Measurements from ENCODE around the gene HECTD4. TPM values are rescaled to one million over a fixed set of nuclear protein-coding genes. Genes with fewer than 3 reads are reported as not detected.

The HECTD4 gene
- total RNA-seq, 2 experiments from 2014 or later = 34.5 to 62.4 TPM

- no peak overlapping the region for H3K4me2 ChIP-seq (ENCODE audit: low read length)
- intact Hi-C loops (cut with micrococcal nuclease; ENCODE audit: unreplicated experiment) = no loop called here
- H2AFZ ChIP-seq (ENCODE audit: low read length) = no peak overlapping the region
- no peaks in the 10 kb centered on the region for H3K9me2 ChIP-seq (ENCODE audit: insufficient read depth, low read length)
- TF ChIP-seq CTCF (conservative IDR thresholded peaks at IDR 0.05; ENCODE audit: low read length) (no peak), EZH2phosphoT487 (IDR thresholded peaks at IDR 0.05; ENCODE audit: borderline replicate concordance, low read depth, low read length) (no peak)
- BruUV-seq (replicated peaks) = no TSS peak
- H3K79me2 ChIP-seq (ENCODE audit: insufficient read depth, low read depth, low read length) = no peaks in the 10 kb centered on the region
- H3K36me3 ChIP-seq (ENCODE audit: insufficient read depth, low read length) = peaks cover 51% of the 10 kb centered on the region
- ChIA-PET POLR2A (no interaction called here), CTCF (ENCODE audit: unreplicated experiment) (no interaction called here)
- no peaks in the 10 kb centered on the region for H4K20me1 ChIP-seq (ENCODE audit: insufficient read depth, low read length)
- H3K4me3 ChIP-seq (ENCODE audit: low read depth, low read length, poor library complexity, severe bottlenecking) = no peak overlapping the region
- no peak for DNase-seq (ENCODE audit: low spot score)
- no peak overlapping the region for H3K27ac ChIP-seq (ENCODE audit: low read depth, low read length, poor library complexity, severe bottlenecking)
- H3K4me1 ChIP-seq (ENCODE audit: insufficient read depth, low read length, poor library complexity, severe bottlenecking) = no peaks in the 10 kb centered on the region
- H3K9me3 ChIP-seq (ENCODE audit: low read length) = no peaks in the 10 kb centered on the region
These were observed 175.3 kb downstream of the HECTD4 start for GRCh38 chr12:112206944-112207343.

GRCh38 chr12:112199136-112199535 is 183.1 kb downstream of the HECTD4 start:
- H3K27ac ChIP-seq (ENCODE audit: low read depth, low read length, poor library complexity, severe bottlenecking) = no peak overlapping the region
- TF ChIP-seq EZH2phosphoT487 (IDR thresholded peaks at IDR 0.05; ENCODE audit: borderline replicate concordance, low read depth, low read length) (no peak), CTCF (conservative IDR thresholded peaks at IDR 0.05; ENCODE audit: low read length) (no peak)
- H3K79me2 ChIP-seq (ENCODE audit: insufficient read depth, low read depth, low read length) = no peaks in the 10 kb centered on the region
- no peaks in the 10 kb centered on the region for H3K9me3 ChIP-seq (ENCODE audit: low read length)
- intact Hi-C loops (cut with micrococcal nuclease; ENCODE audit: unreplicated experiment) = no loop called here
- no peak overlapping the region for H3K4me3 ChIP-seq (ENCODE audit: low read depth, low read length, poor library complexity, severe bottlenecking)
- no peaks in the 10 kb centered on the region for H4K20me1 ChIP-seq (ENCODE audit: insufficient read depth, low read length)
- DNase-seq (ENCODE audit: low spot score) = no peak
- ChIA-PET POLR2A (interaction anchor here (0.5 to 0.9 kb wide), 2 partner anchors 10 to 135 kb away, joined by 3 to 6 read pairs; no protein-coding TSS in a partner anchor), CTCF (ENCODE audit: unreplicated experiment) (no interaction called here)
- H3K36me3 ChIP-seq (ENCODE audit: insufficient read depth, low read length) = peaks cover 37% of the 10 kb centered on the region
- no peaks in the 10 kb centered on the region for H3K4me1 ChIP-seq (ENCODE audit: insufficient read depth, low read length, poor library complexity, severe bottlenecking)
- no TSS peak for BruUV-seq (replicated peaks)
- H3K4me2 ChIP-seq (ENCODE audit: low read length) = no peak overlapping the region
- no peak overlapping the region for H2AFZ ChIP-seq (ENCODE audit: low read length)
- no peaks in the 10 kb centered on the region for H3K9me2 ChIP-seq (ENCODE audit: insufficient read depth, low read length)

GRCh38 chr12:112198120-112198733 is 184.0 kb downstream of the HECTD4 start:
- DNase-seq (ENCODE audit: low spot score) = peak; percentile 73
- Histone ChIP-seq H3K9me3 (ENCODE audit: low read length) (no peaks in the 10 kb centered on the region), H3K4me2 (ENCODE audit: low read length) (no peak overlapping the region), H3K9me2 (ENCODE audit: insufficient read depth, low read length) (no peaks in the 10 kb centered on the region), H3K4me3 (ENCODE audit: low read depth, low read length, poor library complexity, severe bottlenecking) (no peak overlapping the region), H2AFZ (ENCODE audit: low read length) (no peak overlapping the region), H3K79me2 (ENCODE audit: insufficient read depth, low read depth, low read length) (no peaks in the 10 kb centered on the region), H3K27ac (ENCODE audit: low read depth, low read length, poor library complexity, severe bottlenecking) (no peak overlapping the region), H4K20me1 (ENCODE audit: insufficient read depth, low read length) (no peaks in the 10 kb centered on the region), H3K36me3 (ENCODE audit: insufficient read depth, low read length) (peaks cover 39% of the 10 kb centered on the region), H3K4me1 (ENCODE audit: insufficient read depth, low read length, poor library complexity, severe bottlenecking) (no peaks in the 10 kb centered on the region)
- ChIA-PET CTCF (ENCODE audit: unreplicated experiment) (interaction anchor here (0.6 kb wide), 1 partner anchor 293 kb away, joined by 3 read pairs; no protein-coding TSS in a partner anchor), POLR2A (interaction anchor here (0.6 to 1.3 kb wide), 3 partner anchors 12 to 341 kb away, joined by 3 to 4 read pairs (median 3); no protein-coding TSS in a partner anchor)
- BruUV-seq (replicated peaks) = no TSS peak
- no peak for TF ChIP-seq EZH2phosphoT487 (IDR thresholded peaks at IDR 0.05; ENCODE audit: borderline replicate concordance, low read depth, low read length)
- peak; percentile 84 for TF ChIP-seq CTCF (conservative IDR thresholded peaks at IDR 0.05; ENCODE audit: low read length)
- intact Hi-C loops (cut with micrococcal nuclease; ENCODE audit: unreplicated experiment) = loop anchor here (1.0 kb wide), 1 partner anchor 189 kb away; no protein-coding TSS in a partner anchor
